NCI-H524 (cell line): ENCODE data around the gene TMEM37.

ENCODE experiments used
- DNase-seq, 2 experiments: peaks; one replicate each; lab custom pipeline; 2025; lab: John Stamatoyannopoulos, UW

TMEM37 gene

GRCh38 chr2:119478188-119478977 lies 46.7 kb downstream of the TMEM37 start:
- no peak for DNase-seq

DNA sequence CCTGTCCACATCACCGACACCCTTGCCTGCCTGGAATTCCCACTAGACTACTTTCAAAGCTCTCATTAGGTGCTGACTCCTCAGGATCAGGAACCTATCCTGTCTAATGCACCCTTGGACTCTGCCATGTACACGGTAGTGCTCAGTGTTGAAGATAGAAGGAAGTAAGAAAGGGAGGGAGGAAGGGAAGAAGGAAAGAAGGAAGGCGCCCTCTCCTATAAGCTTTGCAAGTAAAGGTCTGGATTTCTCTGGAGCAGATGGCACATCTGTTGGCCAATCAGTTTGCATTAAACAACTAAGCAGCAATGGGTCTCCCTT lies 47.3 kb downstream of the TMEM37 start:
- no peak for DNase-seq

- DNase-seq, result no peak
These were observed 48.5 kb downstream of the TMEM37 start for GRCh38 chr2:119480184-119480583.

- DNase-seq, result no peak
These were observed 49.1 kb downstream of the TMEM37 start for GRCh38 chr2:119480718-119481142.

DNA sequence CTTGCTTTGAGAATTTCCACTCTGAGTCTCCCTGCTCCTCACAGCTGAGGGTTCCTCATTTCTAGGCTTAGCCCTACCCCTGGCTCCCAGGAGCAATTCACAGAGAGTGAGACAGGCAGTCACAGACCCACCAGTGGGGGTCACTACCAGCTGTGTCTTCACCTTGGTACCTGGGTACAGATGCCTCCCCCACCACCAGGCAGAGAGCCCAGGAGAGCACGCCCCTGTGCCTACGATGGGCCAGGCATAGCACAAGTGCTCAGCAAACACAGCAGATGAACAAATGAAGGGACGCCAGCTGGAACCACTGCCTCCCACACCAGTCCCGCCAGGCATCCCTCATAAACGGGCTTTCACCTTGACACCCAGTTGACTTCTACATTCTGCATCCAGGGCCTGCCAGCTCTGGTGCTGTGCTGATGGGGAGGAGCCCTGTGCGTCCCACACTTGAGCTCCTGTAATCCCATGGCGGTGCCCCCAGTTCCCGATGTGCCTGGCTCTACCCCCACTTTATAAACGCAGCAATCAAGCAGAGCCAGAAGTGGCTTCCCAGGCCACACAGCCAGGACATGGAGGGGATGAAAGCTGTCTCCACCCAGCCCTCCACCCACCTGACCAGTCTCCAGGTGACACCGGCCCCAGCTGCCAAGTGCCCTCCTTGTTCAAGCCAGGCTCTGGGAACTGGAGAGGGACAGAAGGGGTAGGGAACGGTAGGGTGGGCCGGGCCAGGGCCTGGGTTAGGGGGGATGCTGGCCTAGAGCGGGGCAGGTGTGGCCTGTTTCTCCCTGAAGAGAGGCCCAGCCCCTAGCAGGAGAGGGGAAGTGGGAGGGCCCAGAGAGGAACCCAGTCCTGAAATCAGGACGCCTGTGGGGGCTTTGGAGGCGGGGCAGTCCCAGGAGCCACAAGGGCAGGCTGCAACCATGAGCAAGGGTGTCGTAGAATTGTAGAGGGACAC lies 50.1 kb downstream of the TMEM37 start:
- no peak for DNase-seq

DNA sequence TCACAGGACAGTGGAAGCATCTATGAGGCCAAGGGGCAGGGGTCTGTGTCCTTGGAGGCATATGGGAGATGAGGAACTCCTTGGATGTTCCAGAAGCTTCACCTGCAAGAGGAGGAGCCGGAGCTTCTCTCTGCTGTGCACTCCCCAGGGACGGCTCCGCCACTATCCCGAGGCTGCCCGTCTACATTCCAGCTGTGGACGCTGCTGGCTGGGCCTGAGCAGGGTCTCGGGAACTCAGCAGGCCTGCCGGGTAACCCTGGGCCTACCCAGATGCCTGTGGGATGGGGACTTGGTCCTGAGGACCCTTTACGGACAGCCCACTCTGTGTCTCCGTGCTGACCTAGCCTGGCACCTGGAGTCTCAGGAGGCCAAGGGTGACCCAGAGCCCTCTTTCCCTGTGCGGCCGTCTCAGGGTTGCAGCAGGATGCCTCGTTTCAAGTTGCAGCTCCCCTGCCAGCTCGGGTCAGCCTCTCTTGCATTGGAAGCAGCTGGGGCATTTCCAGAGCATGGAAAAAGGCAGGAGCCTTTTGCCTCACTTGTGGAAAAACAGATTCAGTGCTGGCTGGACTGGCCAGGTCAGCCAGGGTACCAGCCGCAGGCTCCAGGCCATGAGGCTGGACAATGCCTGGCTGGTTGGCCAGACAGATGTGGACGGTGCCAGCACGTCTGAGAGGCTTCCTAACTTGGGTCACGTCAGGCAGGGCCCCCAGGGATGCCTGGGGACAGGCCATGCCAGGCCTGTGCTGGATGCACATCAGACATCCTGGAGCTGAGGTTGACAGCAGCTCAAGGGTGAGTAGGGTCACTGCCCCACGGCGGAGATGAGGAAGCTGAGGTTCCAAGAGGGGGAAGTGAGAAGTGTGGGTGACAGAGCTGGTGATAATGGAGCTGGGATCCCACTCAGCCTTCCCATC lies 51.1 kb downstream of the TMEM37 start:
- no peak for DNase-seq

DNA sequence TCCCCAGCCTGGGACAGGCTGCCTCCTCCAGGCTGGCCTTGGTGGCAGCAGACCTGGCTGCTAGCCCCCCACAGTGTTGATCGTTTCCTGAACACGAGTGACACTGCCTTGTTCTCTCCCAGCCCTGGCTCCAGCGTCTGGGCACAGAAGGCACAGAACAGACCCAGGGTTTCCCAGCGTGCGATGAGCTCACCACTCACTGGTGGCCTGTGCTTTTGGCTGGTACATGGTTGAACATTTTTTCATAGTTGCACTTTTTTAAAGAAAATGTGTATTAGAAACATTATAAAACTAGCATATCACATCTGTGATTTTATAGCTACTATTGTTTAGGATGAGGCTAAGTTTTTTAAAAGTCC lies 51.7 kb downstream of the TMEM37 start:
- DNase-seq, result no peak

DNA sequence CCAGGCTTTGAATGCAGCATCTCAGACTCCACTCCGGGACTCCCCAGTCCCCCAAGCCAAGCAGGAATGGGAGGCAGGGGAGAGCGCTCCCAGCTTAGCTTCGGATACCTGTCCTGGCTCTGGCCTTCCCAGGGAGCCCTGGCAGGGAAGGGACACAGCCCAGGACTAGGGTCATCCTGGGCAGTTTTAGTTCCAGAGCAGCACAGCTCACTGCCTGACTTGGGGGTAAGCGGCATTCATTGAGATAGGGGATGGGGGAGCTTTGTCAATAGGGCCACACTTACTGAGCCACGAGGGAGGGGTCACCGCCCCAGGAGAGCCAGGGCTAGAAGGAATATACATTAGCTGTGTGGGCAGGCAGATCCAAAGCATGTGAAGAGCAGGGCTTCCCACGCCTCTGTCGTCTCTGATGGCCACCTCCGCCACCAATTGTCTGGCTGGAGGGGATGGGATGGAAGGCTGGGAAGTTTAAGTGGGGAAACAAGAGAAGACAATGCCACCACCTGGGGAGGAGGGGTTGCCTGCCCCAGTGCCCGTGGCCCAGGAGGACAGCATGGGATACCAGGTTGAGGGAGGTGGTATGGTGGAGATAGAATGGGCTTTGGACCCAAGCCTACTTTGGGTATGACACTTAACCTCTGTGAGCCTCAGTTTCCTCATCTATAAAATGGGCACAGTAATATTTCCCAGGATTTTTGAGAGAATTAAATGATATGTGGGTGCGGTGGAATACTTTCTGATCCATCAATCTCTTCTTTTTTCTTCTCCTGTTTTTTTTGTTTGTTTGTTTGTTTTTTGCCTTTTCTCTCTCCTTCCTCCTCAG lies 52.5 kb downstream of the TMEM37 start:
- no peak for DNase-seq

- DNase-seq, result no peak
These were observed 53.2 kb downstream of the TMEM37 start for GRCh38 chr2:119484834-119485233.

DNA sequence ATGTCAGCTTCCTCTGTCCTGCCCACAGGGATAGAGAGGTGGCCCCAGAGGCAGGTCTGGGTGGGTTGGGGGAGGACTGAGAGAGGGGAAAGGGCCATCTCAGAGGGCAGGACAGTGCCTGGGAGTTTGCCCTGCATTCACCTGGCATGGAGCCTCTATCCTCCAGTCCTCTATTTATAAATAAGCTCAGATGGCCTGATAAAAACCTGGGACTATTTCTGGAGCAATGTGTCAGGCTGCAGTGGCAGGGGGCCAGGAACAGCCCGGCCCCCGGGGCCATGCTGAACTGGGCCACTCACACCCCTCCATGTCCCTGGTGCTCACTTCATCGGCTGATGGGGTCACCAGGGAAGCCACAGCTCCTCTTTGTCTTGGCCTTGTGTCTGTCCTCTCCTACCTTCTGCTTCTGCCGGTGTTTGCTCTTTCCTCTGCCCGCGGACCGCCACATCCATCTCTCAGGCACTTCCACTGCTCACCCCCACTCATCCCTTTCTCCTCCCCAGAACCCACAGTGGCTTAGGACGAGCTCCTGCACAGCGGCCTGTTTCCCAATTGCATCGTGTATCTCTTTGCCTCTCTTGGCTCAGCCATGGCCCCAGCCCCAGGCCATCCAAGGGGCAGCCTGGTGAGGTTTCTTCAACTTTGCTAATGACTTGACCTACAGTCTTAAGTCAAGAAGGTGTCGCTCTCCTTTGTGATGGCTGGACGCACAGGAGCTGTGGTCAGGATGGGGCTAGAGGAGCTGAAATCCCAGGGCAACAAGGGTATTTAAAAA lies 53.9 kb downstream of the TMEM37 start:
- no peak for DNase-seq

DNA sequence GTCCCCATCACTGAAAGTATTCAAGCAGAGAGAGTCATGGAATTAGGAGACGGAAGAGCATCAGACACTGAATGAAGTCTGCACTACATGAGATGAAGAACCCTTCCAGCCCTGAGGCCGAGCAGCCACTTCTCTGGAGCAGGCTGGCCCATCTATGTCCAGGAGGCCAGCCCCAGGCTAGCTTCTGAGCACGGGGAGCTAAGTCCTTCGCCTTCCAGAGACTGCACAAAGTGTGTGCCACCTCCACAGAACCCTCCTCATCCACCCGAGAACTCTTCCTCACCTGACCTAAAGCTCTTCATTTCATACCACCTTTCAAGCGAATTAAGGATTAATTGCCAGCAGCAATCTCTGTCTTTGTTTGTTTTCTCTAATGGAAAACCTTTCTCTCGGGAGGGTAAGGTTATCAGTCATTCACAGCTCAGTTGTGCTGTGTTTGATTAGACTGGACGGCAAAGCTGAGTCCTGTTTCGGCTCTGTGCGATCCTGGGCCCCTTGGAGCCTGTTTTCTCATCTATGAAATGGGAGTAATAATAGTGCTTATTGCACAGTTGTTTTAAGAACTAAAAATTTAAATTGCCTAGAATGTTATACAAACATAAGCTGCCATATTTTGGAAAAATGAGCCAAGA lies 54.7 kb downstream of the TMEM37 start:
- no peak for DNase-seq

- no peak for DNase-seq
These were observed 55.2 kb downstream of the TMEM37 start for GRCh38 chr2:119486886-119487285.

GRCh38 chr2:119487434-119488244 lies 56.0 kb downstream of the TMEM37 start:
- peak in 1 of 2 experiments; percentile 28 for DNase-seq
